Muscle layer of colon (tissue), 2 donors: ENCODE measurements around the gene BAIAP2L2.

Source experiments
- H3K27ac ChIP-seq: one replicate; pipeline ENCODE4 v1.7.0; 2013; ENCODE audit warnings: low read depth, mild to moderate bottlenecking, low read length, moderate library complexity
- H3K27me3 ChIP-seq, 2 donors: one replicate each; pipeline ENCODE4 v1.7.0; 2013; ENCODE audit warnings: low read length in 2 of 2, mild to moderate bottlenecking in 2 of 2; ENCODE audit not compliant: insufficient read depth in 2 of 2, control insufficient read depth in 1 of 2
- H3K36me3 ChIP-seq: one replicate; pipeline ENCODE4 v1.7.0; 2013; ENCODE audit warnings: mild to moderate bottlenecking, low read length; ENCODE audit not compliant: insufficient read depth
- H3K4me1 ChIP-seq: one replicate; pipeline ENCODE4 v1.7.0; 2013; ENCODE audit warnings: mild to moderate bottlenecking, low read length; ENCODE audit not compliant: insufficient read depth
- H3K4me3 ChIP-seq, 2 donors: one replicate each; pipeline ENCODE4 v1.7.0; 2013; ENCODE audit warnings: low read length in 2 of 2, low read depth in 1 of 2, mild to moderate bottlenecking in 1 of 2, moderate library complexity in 1 of 2
- H3K9ac ChIP-seq: one replicate; pipeline ENCODE4 v1.7.0; 2013; ENCODE audit warnings: low read length
- H3K9me3 ChIP-seq: one replicate; pipeline ENCODE4 v1.7.0; 2013; ENCODE audit warnings: mild to moderate bottlenecking, low read length
- donor health status: abdominal sarcoma.
- donor health status: Adenocarcinoma of cecum.

BAIAP2L2 gene

GRCh38 chr22:38138961-38139360, 28.5 kb upstream of the BAIAP2L2 start:
- Histone ChIP-seq H3K4me3 (no peak overlapping the region), H3K36me3 (peaks cover 8% of the 10 kb centered on the region)

GRCh38 chr22:38137876-38138687, 27.6 kb upstream of the BAIAP2L2 start:
- Histone ChIP-seq H3K27me3 (no peaks in the 10 kb centered on the region), H3K4me3 (no peak overlapping the region), H3K4me1 (no peaks in the 10 kb centered on the region), H3K27ac (no peak overlapping the region), H3K9ac (no peak overlapping the region), H3K36me3 (peaks cover 6% of the 10 kb centered on the region), H3K9me3 (no peaks in the 10 kb centered on the region)

More at GRCh38 chr22:38138961-38139360, 28.5 kb upstream of the BAIAP2L2 start:
- H3K27ac ChIP-seq, result no peak overlapping the region
- no peaks in the 10 kb centered on the region for H3K9me3 ChIP-seq
- H3K9ac ChIP-seq, result no peak overlapping the region
- H3K4me1 ChIP-seq, result no peaks in the 10 kb centered on the region
- H3K27me3 ChIP-seq, result no peaks in the 10 kb centered on the region

GRCh38 chr22:38136607-38137006, 26.1 kb upstream of the BAIAP2L2 start:
- H3K9me3 ChIP-seq, result no peaks in the 10 kb centered on the region
- H3K4me1 ChIP-seq, result no peaks in the 10 kb centered on the region
- H3K9ac ChIP-seq, result no peak overlapping the region
- no peak overlapping the region for H3K27ac ChIP-seq
- no peaks in the 10 kb centered on the region for H3K36me3 ChIP-seq
- H3K4me3 ChIP-seq, result no peak overlapping the region
- H3K27me3 ChIP-seq, result no peaks in the 10 kb centered on the region

DNA sequence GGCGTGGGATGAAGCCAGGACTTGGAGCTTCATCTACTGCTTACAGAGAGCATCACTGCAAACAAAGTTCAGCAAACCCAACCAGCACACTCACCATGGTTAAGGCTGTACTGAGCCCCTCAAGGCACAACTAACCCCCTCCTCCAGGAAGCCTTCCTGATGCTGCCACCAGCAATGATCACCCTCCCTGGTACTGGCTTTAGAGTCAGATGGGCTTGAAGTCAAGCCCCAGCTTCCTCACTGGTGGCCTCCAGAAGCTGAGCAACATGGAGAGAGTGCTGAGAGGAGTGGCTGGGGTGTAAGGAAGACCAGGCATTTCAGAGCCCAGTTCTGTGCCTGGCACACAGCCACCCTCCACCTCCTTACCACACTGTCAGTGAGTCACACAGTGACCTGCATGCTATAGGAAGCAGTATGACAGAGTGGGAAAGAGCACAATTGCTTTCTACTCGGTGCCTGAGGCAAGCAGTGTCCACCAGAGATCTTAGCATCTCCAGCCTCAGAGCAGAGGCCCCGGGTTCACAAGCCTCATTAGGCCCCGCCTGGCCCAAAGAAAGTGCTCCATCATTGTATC, 24.7 kb upstream of the BAIAP2L2 start:
- H3K4me3 ChIP-seq, result no peak overlapping the region
- H3K4me1 ChIP-seq, result no peaks in the 10 kb centered on the region
- no peak overlapping the region for H3K9ac ChIP-seq
- no peaks in the 10 kb centered on the region for H3K27me3 ChIP-seq
- no peak overlapping the region for H3K27ac ChIP-seq
- no peaks in the 10 kb centered on the region for H3K9me3 ChIP-seq
- no peaks in the 10 kb centered on the region for H3K36me3 ChIP-seq

DNA sequence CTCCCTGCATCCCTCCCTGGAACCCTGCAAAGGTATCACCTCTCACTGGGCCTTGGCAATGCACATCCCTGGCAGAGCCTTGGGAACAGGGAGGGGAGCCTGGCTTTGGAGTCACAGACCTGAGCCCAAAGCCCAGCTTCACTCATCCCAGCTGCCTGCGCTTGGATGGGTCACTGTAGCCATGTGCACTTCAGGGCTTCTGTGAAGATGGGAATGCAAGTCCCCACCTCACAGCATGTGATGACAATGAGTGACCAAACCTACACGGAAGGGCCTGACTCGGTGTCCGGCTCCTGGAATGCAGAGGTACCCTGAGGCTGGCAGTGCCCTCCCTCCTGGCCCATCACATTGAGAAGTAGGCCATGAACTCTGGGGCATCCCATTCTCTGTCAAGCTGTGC, 22.8 kb upstream of the BAIAP2L2 start:
- Histone ChIP-seq H3K9ac (no peak overlapping the region), H3K9me3 (no peaks in the 10 kb centered on the region), H3K4me3 (no peak overlapping the region), H3K27me3 (no peaks in the 10 kb centered on the region), H3K36me3 (no peaks in the 10 kb centered on the region), H3K27ac (no peak overlapping the region), H3K4me1 (no peaks in the 10 kb centered on the region)

GRCh38 chr22:38132794-38133193, 22.3 kb upstream of the BAIAP2L2 start:
- H3K27ac ChIP-seq, result no peak overlapping the region
- H3K27me3 ChIP-seq, result no peaks in the 10 kb centered on the region
- H3K9me3 ChIP-seq, result no peaks in the 10 kb centered on the region
- H3K36me3 ChIP-seq, result no peaks in the 10 kb centered on the region
- no peak overlapping the region for H3K4me3 ChIP-seq
- H3K9ac ChIP-seq, result no peak overlapping the region
- no peaks in the 10 kb centered on the region for H3K4me1 ChIP-seq

DNA sequence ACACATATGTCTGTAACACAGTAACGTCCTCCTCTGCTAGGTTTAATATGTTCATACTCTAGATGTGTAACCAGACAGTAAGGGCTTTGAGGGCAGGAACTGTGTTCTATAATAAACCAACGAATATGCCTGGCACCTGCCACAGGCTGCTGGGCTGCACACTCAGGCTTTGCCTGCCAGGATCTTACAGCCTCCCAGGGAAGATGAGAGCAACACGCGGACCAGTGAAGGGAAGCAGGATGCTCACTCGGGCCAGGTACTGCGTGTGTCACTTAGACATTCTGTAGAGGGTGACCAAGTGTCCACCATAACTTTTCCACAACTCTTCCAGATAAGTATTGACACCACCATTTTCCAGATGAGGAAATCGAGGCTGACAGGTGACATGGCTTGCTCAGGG, 21.7 kb upstream of the BAIAP2L2 start:
- no peaks in the 10 kb centered on the region for H3K27me3 ChIP-seq
- no peak overlapping the region for H3K27ac ChIP-seq
- H3K4me1 ChIP-seq, result no peaks in the 10 kb centered on the region
- no peaks in the 10 kb centered on the region for H3K36me3 ChIP-seq
- H3K9ac ChIP-seq, result no peak overlapping the region
- no peak overlapping the region for H3K4me3 ChIP-seq
- no peaks in the 10 kb centered on the region for H3K9me3 ChIP-seq

GRCh38 chr22:38131399-38131798, 20.9 kb upstream of the BAIAP2L2 start:
- Histone ChIP-seq H3K36me3 (no peaks in the 10 kb centered on the region), H3K27ac (no peak overlapping the region)

GRCh38 chr22:38129856-38130255, 19.4 kb upstream of the BAIAP2L2 start:
- H3K36me3 ChIP-seq, result no peaks in the 10 kb centered on the region
- H3K9me3 ChIP-seq, result no peaks in the 10 kb centered on the region
- H3K27ac ChIP-seq, result no peak overlapping the region
- no peaks in the 10 kb centered on the region for H3K27me3 ChIP-seq
- no peak overlapping the region for H3K9ac ChIP-seq
- no peaks in the 10 kb centered on the region for H3K4me1 ChIP-seq
- H3K4me3 ChIP-seq, result no peak overlapping the region

More at GRCh38 chr22:38131399-38131798, 20.9 kb upstream of the BAIAP2L2 start:
- Histone ChIP-seq H3K4me3 (no peak overlapping the region), H3K9ac (no peak overlapping the region), H3K9me3 (no peaks in the 10 kb centered on the region), H3K27me3 (no peaks in the 10 kb centered on the region), H3K4me1 (no peaks in the 10 kb centered on the region)

- H3K4me3 ChIP-seq, result no peak overlapping the region
- H3K27me3 ChIP-seq, result no peaks in the 10 kb centered on the region
- H3K27ac ChIP-seq, result no peak overlapping the region
- H3K9ac ChIP-seq, result no peak overlapping the region
- no peaks in the 10 kb centered on the region for H3K36me3 ChIP-seq
- H3K9me3 ChIP-seq, result no peaks in the 10 kb centered on the region
- H3K4me1 ChIP-seq, result no peaks in the 10 kb centered on the region
These were observed 18.5 kb upstream of the BAIAP2L2 start for GRCh38 chr22:38129021-38129420.

DNA sequence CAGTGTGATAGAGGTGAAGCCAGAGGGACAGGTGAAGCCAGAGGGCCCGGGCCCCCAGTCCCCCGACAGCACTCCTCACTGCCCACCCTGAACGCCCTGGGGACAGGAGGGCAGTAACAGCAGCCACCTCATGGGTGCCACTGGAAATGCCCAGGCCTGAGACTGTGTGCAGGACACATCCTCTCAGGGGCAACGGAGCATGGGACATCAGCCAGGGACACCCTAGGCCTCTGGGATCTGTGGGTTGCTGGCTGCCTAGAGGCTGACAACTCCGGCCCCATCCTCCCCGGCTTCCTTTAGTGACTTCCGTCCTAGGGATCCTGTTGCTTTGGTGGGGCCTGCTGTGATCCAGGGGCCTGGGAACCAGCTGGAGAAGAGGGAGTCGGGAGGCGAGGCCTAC, 17.4 kb upstream of the BAIAP2L2 start:
- H3K27ac ChIP-seq, result no peak overlapping the region
- H3K9me3 ChIP-seq, result no peaks in the 10 kb centered on the region
- H3K4me1 ChIP-seq, result no peaks in the 10 kb centered on the region
- no peaks in the 10 kb centered on the region for H3K27me3 ChIP-seq
- no peaks in the 10 kb centered on the region for H3K36me3 ChIP-seq
- no peak overlapping the region for H3K4me3 ChIP-seq
- no peak overlapping the region for H3K9ac ChIP-seq
